ENCODE measurements around the gene USP14.
"Not testable (repeated sequence)": the region's sequence is repeated elsewhere in the genome, so short reads cannot be mapped to it uniquely, and the experiment has no call there.

GRCh38 chr18:108665-109063 lies 49.7 kb upstream of the USP14 start:
- TF ChIP-seq POLR2A (IDR thresholded peaks at IDR 0.05; ENCODE audit: low read length); GATA1 (IDR thresholded peaks at IDR 0.05; ENCODE audit: low read depth, low read length): not testable (repeated sequence)

Measured in erythroblast (primary cell).